Right lobe of liver (tissue), 6 donors: ENCODE data around the gene MRPL2. TPM values are rescaled to one million over a fixed set of nuclear protein-coding genes. Genes with fewer than 3 reads are reported as not detected.
"Not testable (repeated sequence)": the region's sequence is repeated elsewhere in the genome, so short reads cannot be mapped to it uniquely, and the experiment has no call there.

Source experiments
- ATAC-seq, 4 donors: fragments of 200-7000 bp; cut with Tn5 transposase; one replicate each; pipeline ENCODE4 v1.9.1; 2020; ENCODE audit warnings: mild to moderate bottlenecking in 4 of 4, moderate library complexity in 4 of 4
- DNase-seq, 3 donors: peaks; one replicate each; pipeline ENCODE4 v3.0.0-alpha.2; 2020
- H3K27ac ChIP-seq, 3 donors: fragments of 200-600 bp; one replicate each; pipeline ENCODE4 v1.8.0; 2022
- H3K27me3 ChIP-seq, 2 donors: fragments of 200-600 bp; one replicate each; pipeline ENCODE4 v1.8.0; 2022
- H3K36me3 ChIP-seq, 4 donors: fragments of 200-600 bp; sonication (generic) in 1 of 4; one replicate each; pipeline versions ENCODE4 v1.5.1 to v1.8.0; 2017 to 2022; ENCODE audit warnings: control low read depth in 1 of 4
- H3K4me1 ChIP-seq, 4 donors: fragments of 200-600 bp; sonication (generic) in 1 of 4; one replicate each; pipeline versions ENCODE4 v1.5.1 to v1.8.0; 2017 to 2022; ENCODE audit warnings: control low read depth in 1 of 4
- H3K4me3 ChIP-seq, 3 donors: fragments of 200-600 bp; one replicate each; pipeline ENCODE4 v1.8.0; 2022
- H3K9me3 ChIP-seq, 4 donors: fragments of 200-600 bp; sonication (generic) in 1 of 4; one replicate each; pipeline versions ENCODE4 v1.5.1 to v1.8.0; 2017 to 2022; ENCODE audit warnings: control low read depth in 1 of 4
- CTCF ChIP-seq, 4 donors: fragments of 200-600 bp in 3 of 4; fragments of 450-650 bp in 1 of 4; IDR thresholded peaks; one replicate each; pipeline versions ENCODE4 v1.5.1 to v1.8.0; 2016 to 2022; ENCODE audit warnings: antibody characterized with exemption in 4 of 4, mild to moderate bottlenecking in 2 of 4
- POLR2A ChIP-seq: fragments of 450-650 bp; IDR thresholded peaks from one replicate; pipeline ENCODE4 v1.6.1; 2017; ENCODE audit warnings: antibody characterized with exemption, mild to moderate bottlenecking
- WGBS: methylation state at CpG from one replicate; pipeline ENCODE4 v1.1.6; 2018; ENCODE audit warnings: low coverage, low lambda C conversion rate; ENCODE audit not compliant: insufficient coverage; ENCODE audit errors: missing lambda C conversion rate; 5-methylcytosine and 5-hydroxymethylcytosine counted together
- intact Hi-C, 2 donors: fragments of 100-400 bp; cut with DNase I; formaldehyde crosslinking; loops; one replicate each; pipeline versions ENCODE4 v1.11.2 to v1.14.1; 2022
- total RNA-seq, 6 experiments: library from RNA; depleted of rRNA in 2 of 6; stranded (reverse); fragments of >200 nt in 2 of 6; fragmentation: NEBNext Ultra II Directional in 3 of 6; extraction: Animal tissue kit (Norgen Biotek cat#: 25700) in 3 of 6; gene quantifications; one replicate each; pipeline versions ENCODE4 v1.1.0 to v1.2.4, GENCODE V29; 2016 to 2023
- donor health status: DM: no; HTN: yes; CAD: no.
- donor health status: DM: no; HTN: no; CAD: no.
- donor health status: DM: no; HTN: no; CAD: no.
- donor health status: DM: no; HTN: yes; CAD: no.
- donor health status: DM: no; HTN: yes; CAD: no.

MRPL2 gene
- total RNA-seq, 6 experiments from 2014 or later = 41.6 to 63.1 (median 60.4) TPM

GRCh38 chr6:43086022-43086658 is 26.9 kb upstream of the MRPL2 start:
- TF ChIP-seq CTCF (IDR thresholded peaks at IDR 0.05) (no peak), POLR2A (no peak)
- Histone ChIP-seq H3K36me3 (no peaks in the 10 kb centered on the region), H3K4me1 (no peaks in the 10 kb centered on the region), H3K4me3 (no peak overlapping the region), H3K27ac (no peak overlapping the region), H3K27me3 (no peaks in the 10 kb centered on the region), H3K9me3 (no peaks in the 10 kb centered on the region)
- intact Hi-C loops = no loop called here
- ATAC-seq = no peak
- DNase-seq = no peak
- WGBS = 71% methylated on average over 2 of the region's 8 CpGs

- no peaks in the 10 kb centered on the region for H3K36me3 ChIP-seq
- H3K4me1 ChIP-seq = peaks cover 0 to 2% (median 0%) of the 10 kb centered on the region in 4 donors
- H3K9me3 ChIP-seq = no peaks in the 10 kb centered on the region
- TF ChIP-seq CTCF (IDR thresholded peaks at IDR 0.05) (no peak), POLR2A (no peak)
- intact Hi-C loops = no loop called here
- no peak for DNase-seq
- WGBS = 83% methylated on average over 7 of the region's 13 CpGs
- H3K27me3 ChIP-seq = no peaks in the 10 kb centered on the region
- no peak overlapping the region for H3K27ac ChIP-seq
- ATAC-seq = no peak
- no peak overlapping the region for H3K4me3 ChIP-seq
Observed at GRCh38 chr6:43082806-43083655, 23.8 kb upstream of the MRPL2 start.

- intact Hi-C loops = not testable (repeated sequence)
Observed at GRCh38 chr6:43081922-43082321, 22.7 kb upstream of the MRPL2 start.

GRCh38 chr6:43081043-43081442 is 21.8 kb upstream of the MRPL2 start:
- Histone ChIP-seq H3K27me3 (no peaks in the 10 kb centered on the region), H3K4me3 (no peak overlapping the region), H3K4me1 (peaks cover 0 to 2% (median 0%) of the 10 kb centered on the region in 4 donors), H3K27ac (no peak overlapping the region), H3K36me3 (no peaks in the 10 kb centered on the region), H3K9me3 (no peaks in the 10 kb centered on the region)
- intact Hi-C loops = no loop called here
- ATAC-seq = no peak
- no peak for TF ChIP-seq POLR2A
- no peak for TF ChIP-seq CTCF (IDR thresholded peaks at IDR 0.05)
- WGBS = 88% methylated on average over 4 of the region's 4 CpGs
- DNase-seq = no peak

More at GRCh38 chr6:43081922-43082321, 22.7 kb upstream of the MRPL2 start:
- DNase-seq, H3K36me3 ChIP-seq, H3K9me3 ChIP-seq, H3K27ac ChIP-seq, H3K4me1 ChIP-seq, ATAC-seq, H3K27me3 ChIP-seq, H3K4me3 ChIP-seq: not testable (repeated sequence)
- 100% methylated on average over 3 of the region's 9 CpGs for WGBS

- WGBS = 100% methylated on average over 1 of the region's 2 CpGs
- H3K27me3 ChIP-seq = no peaks in the 10 kb centered on the region
- DNase-seq (no peak), ATAC-seq (no peak)
- TF ChIP-seq POLR2A = no peak
- no peak for TF ChIP-seq CTCF (IDR thresholded peaks at IDR 0.05)
- peaks cover 0 to 5% (median under 1%) of the 10 kb centered on the region in 4 donors for H3K4me1 ChIP-seq
- H3K27ac ChIP-seq = no peak overlapping the region
- peaks cover 0 to 7% (median under 1%) of the 10 kb centered on the region in 4 donors for H3K36me3 ChIP-seq
- H3K4me3 ChIP-seq = no peak overlapping the region
- intact Hi-C loops = no loop called here
- H3K9me3 ChIP-seq = no peaks in the 10 kb centered on the region
Observed at GRCh38 chr6:43078691-43079090, 19.5 kb upstream of the MRPL2 start.
